HG02571 (cell line): ENCODE results near the gene CENPP.
"Not testable (repeated sequence)": the region's sequence is repeated elsewhere in the genome, so short reads cannot be mapped to it uniquely, and the experiment has no call there.

Source experiments
- ATAC-seq: cut with Tn5 transposase; IDR thresholded peaks from one replicate; pipeline ENCODE4 v1.9.1; 2021; ENCODE audit warnings: mild to moderate bottlenecking, moderate library complexity; ENCODE audit not compliant: unreplicated experiment

The CENPP gene

GRCh38 chr9:92528522-92528849 is 202.7 kb downstream of the CENPP start:
- no peak for ATAC-seq

- ATAC-seq = no peak
Measured at GRCh38 chr9:92529124-92529523, 203.4 kb downstream of the CENPP start.

GRCh38 chr9:92530893-92531292 is 205.1 kb downstream of the CENPP start:
- no peak for ATAC-seq

GRCh38 chr9:92534204-92534603 is 208.5 kb downstream of the CENPP start:
- no peak for ATAC-seq

GRCh38 chr9:92534674-92535073 is 208.9 kb downstream of the CENPP start:
- no peak for ATAC-seq

- ATAC-seq = no peak
Measured at GRCh38 chr9:92535940-92536850, 210.4 kb downstream of the CENPP start, which contains the start of gene ECM2. Gene ECM2, minus strand, starts transcription at chr9:92535990. Its CDS starts 13,124 bp downstream, at chr9:92522866.

- no peak for ATAC-seq
Measured at GRCh38 chr9:92538541-92538940, 212.8 kb downstream of the CENPP start.

GRCh38 chr9:92543972-92544371 is 218.2 kb downstream of the CENPP start:
- ATAC-seq = no peak

- ATAC-seq = no peak
Measured at GRCh38 chr9:92545002-92545510, 219.3 kb downstream of the CENPP start.

- no peak for ATAC-seq
Measured at GRCh38 chr9:92547356-92547755, 221.6 kb downstream of the CENPP start.

- no peak for ATAC-seq
Measured at GRCh38 chr9:92550765-92551164, 225.0 kb downstream of the CENPP start.

- no peak for ATAC-seq
Measured at GRCh38 chr9:92558612-92559374, 233.0 kb downstream of the CENPP start.

GRCh38 chr9:92561374-92562330 is 235.9 kb downstream of the CENPP start:
- ATAC-seq = no peak

- no peak for ATAC-seq
Measured at GRCh38 chr9:92562461-92562967, 236.8 kb downstream of the CENPP start.

GRCh38 chr9:92563116-92564100 is 237.7 kb downstream of the CENPP start:
- ATAC-seq = no peak

- no peak for ATAC-seq
Measured at GRCh38 chr9:92564504-92564903, 238.8 kb downstream of the CENPP start.

- ATAC-seq = no peak
Measured at GRCh38 chr9:92564982-92565381, 239.2 kb downstream of the CENPP start.

GRCh38 chr9:92571871-92572270 is 246.1 kb downstream of the CENPP start:
- not testable (repeated sequence) for ATAC-seq

GRCh38 chr9:92573612-92574011 is 247.9 kb downstream of the CENPP start:
- not testable (repeated sequence) for ATAC-seq
